HG02938 (cell line): ENCODE results near the gene ULK4.

Source experiments
- ATAC-seq: cut with Tn5 transposase; IDR thresholded peaks from one replicate; pipeline ENCODE4 v1.9.1; 2021; ENCODE audit warnings: mild to moderate bottlenecking, moderate library complexity; ENCODE audit not compliant: unreplicated experiment

ULK4 gene

GRCh38 chr3:41241800-41242571, 719.9 kb downstream of the ULK4 start:
- ATAC-seq, result no peak

GRCh38 chr3:41241161-41241560, 720.7 kb downstream of the ULK4 start:
- no peak for ATAC-seq

- ATAC-seq, result no peak
Measured at GRCh38 chr3:41239587-41239986, 722.3 kb downstream of the ULK4 start.

- no peak for ATAC-seq
Measured at GRCh38 chr3:41237907-41238306, 724.0 kb downstream of the ULK4 start.

- ATAC-seq, result no peak
Measured at GRCh38 chr3:41236228-41236627, 725.7 kb downstream of the ULK4 start.

- no peak for ATAC-seq
Measured at GRCh38 chr3:41234823-41235721, 726.8 kb downstream of the ULK4 start.

- no peak for ATAC-seq
Measured at GRCh38 chr3:41224120-41224806, 737.6 kb downstream of the ULK4 start.

GRCh38 chr3:41223691-41224090, 738.2 kb downstream of the ULK4 start:
- ATAC-seq, result no peak

- ATAC-seq, result no peak
Measured at GRCh38 chr3:41223078-41223477, 738.8 kb downstream of the ULK4 start.

- ATAC-seq, result no peak
Measured at GRCh38 chr3:41222501-41222900, 739.4 kb downstream of the ULK4 start.

- no peak for ATAC-seq
Measured at GRCh38 chr3:41222012-41222411, 739.9 kb downstream of the ULK4 start.

GRCh38 chr3:41220906-41221677, 740.8 kb downstream of the ULK4 start:
- no peak for ATAC-seq

GRCh38 chr3:41219424-41219823, 742.5 kb downstream of the ULK4 start:
- ATAC-seq, result no peak

- no peak for ATAC-seq
Measured at GRCh38 chr3:41216993-41217392, 744.9 kb downstream of the ULK4 start.

- no peak for ATAC-seq
Measured at GRCh38 chr3:41216422-41216821, 745.5 kb downstream of the ULK4 start.

GRCh38 chr3:41213588-41213987, 748.3 kb downstream of the ULK4 start:
- ATAC-seq, result no peak

- ATAC-seq, result no peak
Measured at GRCh38 chr3:41212088-41212487, 749.8 kb downstream of the ULK4 start.

- no peak for ATAC-seq
Measured at GRCh38 chr3:41210966-41211365, 750.9 kb downstream of the ULK4 start.

GRCh38 chr3:41209646-41210045, 752.3 kb downstream of the ULK4 start:
- ATAC-seq, result no peak

- ATAC-seq, result no peak
Measured at GRCh38 chr3:41208507-41209220, 753.2 kb downstream of the ULK4 start.
